Cardiac muscle cell (in vitro differentiated cells and primary cell): Measurements from ENCODE around the gene KLHL14. TPM values are rescaled to one million over a fixed set of nuclear protein-coding genes. Genes with fewer than 3 reads are reported as not detected.

Experiments used
- DNase-seq, 2 donors: peaks; one replicate each; pipeline versions ENCODE4 v3.0.0 to v3.0.0-alpha.2; 2010 to 2017; ENCODE audit warnings: low read depth in 1 of 2, low spot score in 1 of 2
- H3K27ac ChIP-seq: fragments of 200-600 bp; sonication (generic); 2 replicates; pipeline ENCODE4 v1.5.1; 2016
- H3K27me3 ChIP-seq: fragments of 200-600 bp; sonication (generic); 2 replicates; pipeline ENCODE4 v1.6.0; 2016; ENCODE audit warnings: control low read depth
- H3K36me3 ChIP-seq: fragments of 200-600 bp; sonication (generic); 2 replicates; pipeline ENCODE4 v1.5.1; 2016; ENCODE audit warnings: control low read depth
- H3K4me1 ChIP-seq: fragments of 200-600 bp; sonication (generic); 2 replicates; pipeline ENCODE4 v1.8.1; 2017; ENCODE audit warnings: low read depth, mild to moderate bottlenecking, mixed run types
- H3K4me3 ChIP-seq: fragments of 200-600 bp; sonication (generic); 2 replicates; pipeline ENCODE4 v1.5.1; 2016; ENCODE audit warnings: mild to moderate bottlenecking
- H3K9me3 ChIP-seq: fragments of 200-600 bp; sonication (generic); 2 replicates; pipeline ENCODE4 v1.5.1; 2017; ENCODE audit warnings: low read depth, mild to moderate bottlenecking, control low read depth
- polyA plus RNA-seq: library from polyadenylated mRNA; unstranded; fragments of >200 nt; fragmentation: Nextera tagmentation; extraction: Ambion mirVana; gene quantifications from 2 replicates; pipeline ENCODE4 v1.2.1, GENCODE V29; 2016
- total RNA-seq: library from RNA; depleted of rRNA; stranded (reverse); fragments of >200 nt; gene quantifications from 2 replicates; pipeline ENCODE4 v1.2.3, GENCODE V29; 2016
- TF ChIP-seq, protein P1 (sequence below): IDR thresholded peaks from 2 replicates; pipeline ENCODE4 v1.5.1; 2012; ENCODE audit warnings: low read depth, mild to moderate bottlenecking, low read length

Gene KLHL14
- total and polyA plus RNA-seq, 2 experiments from 2014 or later, result 54.8 to 69.8 TPM

DNA sequence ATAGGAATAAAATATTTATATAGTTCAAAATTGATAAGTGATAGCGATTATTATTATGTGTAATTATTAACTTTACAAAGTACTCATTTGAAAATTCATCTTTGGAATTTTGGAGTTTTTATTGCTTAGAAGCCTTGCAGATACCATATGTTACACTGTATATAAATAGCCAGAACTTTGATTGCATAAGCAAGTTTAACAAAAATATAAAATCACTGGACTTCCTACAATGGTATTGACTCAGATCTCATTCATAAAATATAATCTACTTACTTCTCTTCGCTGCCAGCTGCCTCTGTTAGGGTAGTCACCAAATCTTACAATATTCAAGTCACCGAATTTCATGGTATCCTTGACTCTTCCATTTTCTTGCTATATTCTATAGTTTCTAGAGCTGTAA, 22.5 kb downstream of the KLHL14 start:
- DNase-seq, result no peak

DNA sequence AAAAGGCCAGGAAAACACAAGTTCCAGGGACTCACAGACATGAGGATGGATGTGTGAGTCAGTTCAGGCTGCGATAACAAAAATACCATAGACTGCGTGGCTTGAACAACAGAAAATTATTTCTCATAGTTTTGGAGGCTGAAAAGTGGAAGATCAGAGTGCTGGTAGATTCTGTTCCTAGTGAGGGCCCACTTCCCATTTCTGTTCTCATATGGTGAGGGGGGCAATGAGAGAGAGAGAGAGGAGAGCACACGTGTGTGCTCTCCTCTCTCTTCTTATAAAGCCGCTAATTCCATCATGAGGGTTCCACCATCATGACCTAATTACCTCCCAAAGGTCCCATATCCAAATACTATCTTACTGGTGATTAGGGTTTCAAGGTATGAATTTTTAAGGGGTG, 23.0 kb downstream of the KLHL14 start:
- Histone ChIP-seq H3K4me1 (peaks cover 17% of the 10 kb centered on the region), H3K27ac (no peak overlapping the region), H3K27me3 (no peaks in the 10 kb centered on the region), H3K4me3 (no peak overlapping the region), H3K9me3 (no peaks in the 10 kb centered on the region), H3K36me3 (peaks cover 3% of the 10 kb centered on the region)
- TF ChIP-seq, protein P1, sequence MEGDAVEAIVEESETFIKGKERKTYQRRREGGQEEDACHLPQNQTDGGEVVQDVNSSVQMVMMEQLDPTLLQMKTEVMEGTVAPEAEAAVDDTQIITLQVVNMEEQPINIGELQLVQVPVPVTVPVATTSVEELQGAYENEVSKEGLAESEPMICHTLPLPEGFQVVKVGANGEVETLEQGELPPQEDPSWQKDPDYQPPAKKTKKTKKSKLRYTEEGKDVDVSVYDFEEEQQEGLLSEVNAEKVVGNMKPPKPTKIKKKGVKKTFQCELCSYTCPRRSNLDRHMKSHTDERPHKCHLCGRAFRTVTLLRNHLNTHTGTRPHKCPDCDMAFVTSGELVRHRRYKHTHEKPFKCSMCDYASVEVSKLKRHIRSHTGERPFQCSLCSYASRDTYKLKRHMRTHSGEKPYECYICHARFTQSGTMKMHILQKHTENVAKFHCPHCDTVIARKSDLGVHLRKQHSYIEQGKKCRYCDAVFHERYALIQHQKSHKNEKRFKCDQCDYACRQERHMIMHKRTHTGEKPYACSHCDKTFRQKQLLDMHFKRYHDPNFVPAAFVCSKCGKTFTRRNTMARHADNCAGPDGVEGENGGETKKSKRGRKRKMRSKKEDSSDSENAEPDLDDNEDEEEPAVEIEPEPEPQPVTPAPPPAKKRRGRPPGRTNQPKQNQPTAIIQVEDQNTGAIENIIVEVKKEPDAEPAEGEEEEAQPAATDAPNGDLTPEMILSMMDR, result no peak
- DNase-seq, result no peak

More for the DNA sequence above, 22.5 kb downstream of the KLHL14 start:
- H3K36me3 ChIP-seq, result peaks cover 3% of the 10 kb centered on the region
- H3K9me3 ChIP-seq, result no peaks in the 10 kb centered on the region
- H3K27me3 ChIP-seq, result no peaks in the 10 kb centered on the region
- peaks cover 22% of the 10 kb centered on the region for H3K4me1 ChIP-seq
- TF ChIP-seq, protein P1, result no peak
- H3K4me3 ChIP-seq, result no peak overlapping the region
- H3K27ac ChIP-seq, result no peak overlapping the region

- Histone ChIP-seq H3K36me3 (peaks cover 13% of the 10 kb centered on the region), H3K27me3 (no peaks in the 10 kb centered on the region), H3K9me3 (no peaks in the 10 kb centered on the region), H3K4me1 (no peaks in the 10 kb centered on the region), H3K27ac (peak overlapping the region; percentile 8), H3K4me3 (no peak overlapping the region)
- no peak for DNase-seq
- TF ChIP-seq, protein P1, result no peak
Observed at GRCh38 chr18:32742579-32742978, 30.2 kb downstream of the KLHL14 start.

GRCh38 chr18:32735781-32736180, 37.0 kb downstream of the KLHL14 start:
- peaks cover 15% of the 10 kb centered on the region for H3K36me3 ChIP-seq
- no peak overlapping the region for H3K27ac ChIP-seq
- TF ChIP-seq, protein P1, result no peak
- no peaks in the 10 kb centered on the region for H3K9me3 ChIP-seq
- H3K4me1 ChIP-seq, result peaks cover 2% of the 10 kb centered on the region
- DNase-seq, result peak in 1 of 2 donors; percentile 0
- no peak overlapping the region for H3K4me3 ChIP-seq
- no peaks in the 10 kb centered on the region for H3K27me3 ChIP-seq

DNA sequence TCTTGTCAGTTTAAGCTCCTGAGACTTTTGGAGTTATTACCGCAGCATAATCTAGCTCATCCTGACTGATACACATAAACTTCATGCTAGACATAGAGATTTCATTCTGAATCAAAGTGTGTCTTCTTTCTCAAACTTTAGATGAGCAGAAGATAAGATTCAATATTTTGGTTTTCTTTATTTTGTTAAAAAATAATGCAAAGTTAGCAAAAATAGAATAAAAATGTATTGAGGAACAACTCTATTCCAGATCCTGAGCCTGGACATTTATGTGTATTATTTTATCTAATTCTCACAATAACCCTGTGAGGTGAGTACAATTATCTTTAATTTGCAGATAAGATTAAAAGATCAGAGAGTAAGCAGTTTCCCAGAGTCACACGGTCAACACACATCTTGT, 38.4 kb downstream of the KLHL14 start:
- H3K4me1 ChIP-seq, result peaks cover 8% of the 10 kb centered on the region
- H3K27ac ChIP-seq, result no peak overlapping the region
- no peaks in the 10 kb centered on the region for H3K9me3 ChIP-seq
- no peak overlapping the region for H3K4me3 ChIP-seq
- DNase-seq, result no peak
- TF ChIP-seq, protein P1, result no peak
- peaks cover 8% of the 10 kb centered on the region for H3K36me3 ChIP-seq
- no peaks in the 10 kb centered on the region for H3K27me3 ChIP-seq

DNA sequence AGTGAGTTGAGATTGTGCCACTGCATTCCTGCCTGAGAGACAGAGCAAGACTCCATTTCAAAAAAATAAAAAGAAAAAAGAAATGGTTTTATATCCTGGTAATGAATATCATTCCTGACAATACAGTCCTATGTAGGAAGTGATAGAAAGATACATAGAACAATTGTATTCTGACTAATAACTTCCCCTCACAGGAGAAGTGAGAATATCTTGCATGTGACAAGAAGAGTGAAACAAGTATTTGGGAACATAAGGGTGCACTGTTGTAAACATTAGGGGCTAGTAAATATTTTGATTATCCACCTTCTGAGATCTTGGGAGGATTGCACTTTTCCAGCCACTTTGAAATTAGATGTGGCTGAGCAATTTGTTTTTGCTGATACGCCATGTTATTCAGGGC, 40.7 kb downstream of the KLHL14 start:
- H3K27me3 ChIP-seq, result no peaks in the 10 kb centered on the region
- DNase-seq, result no peak

More for the DNA sequence above, 40.7 kb downstream of the KLHL14 start:
- TF ChIP-seq, protein P1, result no peak
- no peak overlapping the region for H3K27ac ChIP-seq
- H3K4me3 ChIP-seq, result no peak overlapping the region
- peaks cover 8% of the 10 kb centered on the region for H3K36me3 ChIP-seq
- peaks cover 8% of the 10 kb centered on the region for H3K4me1 ChIP-seq
- no peaks in the 10 kb centered on the region for H3K9me3 ChIP-seq
